ENCODE data around the gene TBC1D22A. TPM values are rescaled to one million over a fixed set of nuclear protein-coding genes. Genes with fewer than 3 reads are reported as not detected.

The TBC1D22A gene
- total RNA-seq, 1 donor from 2014 or later, result 15.3 TPM

DNA sequence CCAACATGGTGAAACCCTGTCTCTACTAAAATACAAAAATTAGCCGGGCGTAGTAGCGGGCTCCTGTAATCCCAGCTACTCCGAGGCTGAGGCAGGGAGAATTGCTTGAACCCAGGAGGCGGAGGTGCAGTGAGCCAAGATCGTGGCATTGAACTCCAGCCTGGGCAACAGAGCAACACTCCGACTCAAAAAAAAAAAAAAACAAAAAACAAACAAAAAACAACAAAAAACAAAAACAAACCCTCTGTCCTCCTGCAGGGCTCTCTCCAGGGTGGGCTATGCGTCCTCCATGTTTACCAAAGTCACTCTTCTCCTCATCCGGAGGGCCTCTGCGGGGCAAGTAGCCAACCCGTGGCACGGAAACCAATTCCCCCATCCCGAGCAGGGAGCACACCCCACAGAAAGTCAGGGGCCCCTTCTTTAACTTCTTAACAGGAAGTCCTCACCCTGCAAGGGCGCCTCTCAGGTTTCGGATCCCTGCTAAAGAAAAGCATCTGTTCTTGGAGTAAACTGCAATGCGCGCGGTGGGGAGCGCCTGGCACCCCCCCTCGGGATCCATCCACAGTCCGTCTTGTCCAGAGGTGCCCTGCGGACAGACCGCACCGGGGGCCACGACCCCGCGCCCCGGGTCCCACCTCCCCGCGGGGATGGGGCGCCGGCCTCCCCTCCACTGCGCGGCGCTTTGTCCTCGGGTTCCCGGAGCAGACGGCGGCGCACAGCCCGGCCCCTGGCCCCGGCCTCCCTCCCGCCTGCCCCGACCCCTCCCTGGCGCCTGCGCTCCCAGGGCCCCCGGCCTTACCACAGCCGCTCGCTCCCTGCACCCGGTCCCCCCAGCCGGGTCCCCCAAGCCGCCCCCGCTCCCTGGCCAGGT lies 25.1 kb upstream of the TBC1D22A start:
- peak; percentile 40 to 54 for DNase-seq (ENCODE audit: low read depth in 2 of 2)

- peak; percentile 76 for DNase-seq (ENCODE audit: low read depth in 2 of 2)
Observed at GRCh38 chr22:46737976-46738646, 24.3 kb upstream of the TBC1D22A start, which contains the start of gene CERK. Gene CERK (minus strand): TSS chr22:46738252. CDS start chr22:46738148, 104 bp downstream.

GRCh38 chr22:46738647-46739093 lies 23.8 kb upstream of the TBC1D22A start:
- peak; percentile 31 to 47 for DNase-seq (ENCODE audit: low read depth in 2 of 2)

GRCh38 chr22:46739094-46739870 lies 23.2 kb upstream of the TBC1D22A start:
- peak; percentile 47 to 61 for DNase-seq (ENCODE audit: low read depth in 2 of 2)

GRCh38 chr22:46740910-46741780 lies 21.3 kb upstream of the TBC1D22A start:
- DNase-seq (ENCODE audit: low read depth in 2 of 2), result no peak

DNA sequence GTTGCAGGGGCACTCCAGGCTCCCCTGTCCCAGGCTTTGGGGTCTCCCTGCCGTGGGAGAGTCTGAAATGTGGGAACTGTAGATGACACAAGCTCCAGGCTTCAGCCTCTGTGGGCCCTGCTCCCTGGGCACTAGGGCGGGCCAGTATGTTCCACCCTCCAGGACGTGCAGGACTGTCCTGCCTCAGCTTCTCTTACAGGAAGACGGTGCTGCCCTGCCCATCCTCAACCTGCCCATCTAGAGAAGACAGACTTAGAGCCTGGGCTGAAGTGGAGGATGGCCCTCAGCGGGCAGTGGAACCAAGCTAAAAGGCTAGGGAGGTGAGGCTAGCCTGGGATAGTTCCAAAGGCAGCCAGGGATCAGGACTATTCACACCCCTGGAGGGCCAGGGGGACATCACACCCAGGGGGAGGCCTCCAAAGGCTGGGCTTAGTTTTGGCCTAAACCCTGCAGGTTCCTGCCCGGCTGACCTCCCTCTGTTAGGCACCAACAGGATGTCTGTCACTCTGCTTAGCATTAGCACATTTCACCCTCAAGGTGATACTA lies 20.4 kb upstream of the TBC1D22A start:
- DNase-seq (ENCODE audit: low read depth in 2 of 2), result no peak

GRCh38 chr22:46742576-46743221 lies 19.8 kb upstream of the TBC1D22A start:
- DNase-seq (ENCODE audit: low read depth in 2 of 2), result no peak

DNA sequence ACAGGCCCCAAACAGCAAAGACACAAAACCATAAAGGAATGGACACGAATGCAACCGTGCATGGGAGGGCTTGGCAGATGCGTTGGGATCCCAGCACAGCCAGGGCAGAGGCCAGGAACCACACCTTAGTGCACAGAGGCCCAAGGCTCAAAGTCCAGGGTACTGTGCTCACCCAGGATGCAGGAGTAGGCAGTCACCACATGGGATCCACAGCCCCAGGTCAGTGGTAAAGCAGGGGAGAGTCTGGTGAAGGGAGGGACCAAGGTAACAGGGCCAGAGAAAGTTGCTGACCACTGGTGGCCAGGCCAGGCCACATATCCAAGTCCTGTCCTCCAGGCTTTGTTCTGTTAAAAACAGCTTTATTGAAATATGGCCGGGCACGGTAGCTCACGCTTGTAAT lies 17.9 kb upstream of the TBC1D22A start:
- DNase-seq (ENCODE audit: low read depth in 2 of 2), result no peak

DNA sequence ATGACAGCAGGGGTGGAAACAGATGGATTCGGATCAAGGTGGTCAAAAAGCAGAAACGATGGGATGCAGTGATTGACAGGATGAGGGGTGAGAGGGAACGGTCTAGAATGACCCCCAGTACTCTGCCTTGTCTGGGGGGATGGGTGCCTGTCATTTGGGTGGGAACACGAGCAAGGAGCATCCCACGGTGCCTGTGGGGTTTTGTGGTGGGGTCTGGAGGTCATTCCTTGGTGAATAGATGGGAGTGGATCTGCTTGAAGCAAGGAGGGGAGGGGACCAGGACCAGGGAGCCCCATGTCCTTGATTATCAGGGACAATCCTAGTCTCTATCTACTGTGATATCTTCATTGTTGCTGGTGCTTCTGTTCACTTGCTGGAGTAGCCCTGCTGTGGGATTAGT lies 16.3 kb upstream of the TBC1D22A start:
- no peak for DNase-seq (ENCODE audit: low read depth in 2 of 2)

- DNase-seq (ENCODE audit: low read depth in 2 of 2), result no peak
Observed at GRCh38 chr22:46746620-46747019, 15.8 kb upstream of the TBC1D22A start.

DNA sequence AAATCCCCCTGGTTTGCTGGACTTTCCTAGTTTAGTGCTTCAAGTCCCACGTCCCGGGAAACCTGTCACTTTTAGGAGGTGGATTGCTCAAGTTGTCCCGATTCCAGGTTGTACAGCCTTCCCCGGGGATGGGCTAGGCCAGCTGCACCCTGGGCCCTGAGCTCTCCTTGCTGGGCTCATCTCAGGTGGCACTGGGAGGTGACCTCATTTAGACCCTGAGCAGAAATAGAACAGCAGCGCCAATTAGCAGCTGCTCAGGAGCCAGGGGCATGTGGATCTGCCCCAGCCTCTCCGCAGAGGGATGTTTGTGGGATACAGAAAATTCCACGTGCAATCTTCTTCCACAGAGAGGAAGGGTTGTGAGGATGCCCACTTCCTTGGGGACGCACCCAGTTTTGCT lies 14.8 kb upstream of the TBC1D22A start:
- no peak for DNase-seq (ENCODE audit: low read depth in 2 of 2)

DNA sequence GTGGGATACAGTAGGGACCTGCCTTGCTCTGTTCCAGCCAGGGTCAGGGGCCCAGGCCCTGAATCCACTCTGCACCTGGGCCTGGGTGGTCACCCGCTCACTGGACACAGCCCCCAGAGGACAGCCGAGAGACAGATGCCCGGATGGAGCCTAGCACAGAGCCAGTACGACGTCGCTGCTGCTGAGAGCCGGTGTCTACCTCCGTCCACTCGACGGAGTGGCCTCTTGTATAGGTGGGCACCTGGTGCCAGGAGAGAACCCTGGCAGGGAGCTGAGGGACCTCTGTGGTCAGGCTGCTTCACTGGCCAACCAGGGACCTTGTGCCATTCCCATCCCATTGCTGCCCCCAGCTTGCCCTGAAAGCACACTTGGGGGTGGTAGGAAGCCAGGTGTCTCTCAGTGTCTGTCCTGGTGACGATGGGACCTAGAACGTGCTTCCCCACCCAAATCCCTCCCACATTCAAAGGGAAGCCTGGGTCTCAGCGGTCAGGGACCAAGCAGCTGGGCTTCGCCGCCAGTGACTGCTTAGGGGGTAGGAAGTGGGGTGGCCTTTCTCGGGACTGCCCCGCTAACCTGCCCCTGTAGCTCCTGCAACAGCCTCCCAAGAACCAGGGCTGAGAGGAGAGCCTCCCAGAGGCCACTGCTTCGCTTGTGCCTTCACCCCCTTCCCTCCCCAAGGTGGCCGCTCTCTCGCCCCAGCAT lies 14.1 kb upstream of the TBC1D22A start:
- DNase-seq (ENCODE audit: low read depth in 2 of 2), result no peak

GRCh38 chr22:46748908-46749675 lies 13.4 kb upstream of the TBC1D22A start:
- peak in 1 of 2 donors; percentile 82 for DNase-seq (ENCODE audit: low read depth in 2 of 2)

GRCh38 chr22:46749682-46750529 lies 12.5 kb upstream of the TBC1D22A start:
- DNase-seq (ENCODE audit: low read depth in 2 of 2), result no peak

DNA sequence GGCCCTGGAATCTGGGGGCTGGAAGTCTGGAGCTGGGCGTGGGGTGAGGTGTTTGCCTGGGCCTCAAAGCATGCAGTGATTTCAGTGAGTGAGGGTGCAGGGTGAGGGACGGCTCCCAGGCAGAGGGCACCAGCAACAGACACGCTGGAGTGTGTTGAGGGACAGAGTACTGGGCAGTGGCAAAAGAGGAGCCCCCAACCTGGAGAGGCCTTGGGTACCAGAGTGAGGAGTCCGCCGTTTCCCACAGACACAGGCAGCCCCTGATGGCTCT lies 12.0 kb upstream of the TBC1D22A start:
- DNase-seq (ENCODE audit: low read depth in 2 of 2), result no peak

GRCh38 chr22:46750863-46751443 lies 11.5 kb upstream of the TBC1D22A start:
- no peak for DNase-seq (ENCODE audit: low read depth in 2 of 2)

DNA sequence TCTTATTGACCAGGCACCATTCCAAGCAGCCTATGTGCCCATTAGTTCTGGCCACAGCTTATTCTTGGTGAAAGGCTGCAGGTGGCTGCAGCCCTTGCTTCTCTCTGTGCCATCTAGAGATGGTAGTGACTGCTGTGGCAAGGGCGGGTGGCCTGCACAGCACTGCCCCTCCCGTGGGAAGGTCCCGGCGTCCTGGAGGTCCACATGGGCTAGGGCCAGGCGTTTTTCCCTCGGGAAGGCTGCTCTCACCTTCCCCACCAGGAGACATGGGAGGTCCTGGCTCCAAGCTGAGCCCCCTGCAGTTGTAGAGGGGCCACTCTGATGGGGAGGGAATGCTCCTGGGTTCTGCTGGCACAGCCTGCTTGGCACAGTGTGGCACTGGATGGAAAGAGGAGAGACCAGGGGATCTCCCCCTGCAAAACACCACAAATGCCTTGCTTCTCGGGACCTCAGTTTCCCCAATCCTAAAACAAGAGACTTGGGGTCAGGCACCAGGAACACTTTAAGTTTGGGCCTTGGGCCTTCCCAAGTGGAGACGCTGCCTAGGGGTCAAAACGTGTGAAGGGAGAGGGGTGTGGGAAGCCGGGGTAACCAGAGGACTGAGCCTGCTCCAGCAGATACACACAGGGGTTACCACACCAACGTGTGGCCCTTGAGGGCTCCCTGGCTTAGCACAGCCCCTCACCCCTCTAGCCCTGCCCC lies 10.0 kb upstream of the TBC1D22A start:
- DNase-seq (ENCODE audit: low read depth in 2 of 2), result no peak

Measured in lung microvascular endothelial cell (primary cell).